ENCODE results near the gene ARHGEF7. TPM values are rescaled to one million over a fixed set of nuclear protein-coding genes. Genes with fewer than 3 reads are reported as not detected.

The ARHGEF7 gene
- total RNA-seq, 4 donors from 2014 or later, result 69.9 to 163 (median 102) TPM

- DNase-seq (ENCODE audit: low spot score) (no peak), ATAC-seq (ENCODE audit: low FRiP score) (no peak)
- TF ChIP-seq CTCF (IDR thresholded peaks at IDR 0.05), result no peak
Observed at GRCh38 chr13:111132948-111133347, 17.8 kb downstream of the ARHGEF7 start.

- no peak for TF ChIP-seq CTCF (IDR thresholded peaks at IDR 0.05)
- DNase-seq (ENCODE audit: low spot score) (no peak), ATAC-seq (ENCODE audit: low FRiP score) (no peak)
Observed at GRCh38 chr13:111139452-111139851, 24.3 kb downstream of the ARHGEF7 start.

- no peak for TF ChIP-seq CTCF (IDR thresholded peaks at IDR 0.05)
- no peak for ATAC-seq (ENCODE audit: low FRiP score)
- no peak for DNase-seq (ENCODE audit: low spot score)
Observed at GRCh38 chr13:111139873-111140561, 24.9 kb downstream of the ARHGEF7 start.

GRCh38 chr13:111140562-111141105 lies 25.5 kb downstream of the ARHGEF7 start:
- DNase-seq (ENCODE audit: low spot score) (no peak), ATAC-seq (ENCODE audit: low FRiP score) (no peak)
- TF ChIP-seq CTCF (IDR thresholded peaks at IDR 0.05), result no peak

GRCh38 chr13:111142472-111142871 lies 27.4 kb downstream of the ARHGEF7 start:
- ATAC-seq (ENCODE audit: low FRiP score) (no peak), DNase-seq (ENCODE audit: low spot score) (no peak)
- no peak for TF ChIP-seq CTCF (IDR thresholded peaks at IDR 0.05)

- DNase-seq (ENCODE audit: low spot score) (no peak), ATAC-seq (ENCODE audit: low FRiP score) (no peak)
- no peak for TF ChIP-seq CTCF (IDR thresholded peaks at IDR 0.05)
Observed at GRCh38 chr13:111143865-111144540, 28.9 kb downstream of the ARHGEF7 start.
